Type B pancreatic cell (in vitro differentiated cells): ENCODE data around the gene SETD7. TPM values are rescaled to one million over a fixed set of nuclear protein-coding genes. Genes with fewer than 3 reads are reported as not detected.

Source experiments
- DNase-seq: peaks from one replicate; pipeline ENCODE4 v3.0.0; 2021; ENCODE audit warnings: mixed read lengths; ENCODE audit not compliant: unreplicated experiment; ENCODE audit errors: extremely low spot score
- H3K27ac Mint-ChIP-seq: 2 replicates; pipeline ENCODE4 v1.8.0; 2021; ENCODE audit warnings: mild to moderate bottlenecking, mixed read lengths
- H3K27me3 Mint-ChIP-seq: 2 replicates; pipeline ENCODE4 v1.8.0; 2021; ENCODE audit warnings: mixed read lengths
- H3K36me3 Mint-ChIP-seq: 2 replicates; pipeline ENCODE4 v1.8.0; 2021; ENCODE audit warnings: mixed read lengths
- H3K4me1 Mint-ChIP-seq: one replicate; pipeline ENCODE4 v1.8.0; 2021; ENCODE audit warnings: mixed read lengths; ENCODE audit not compliant: unreplicated experiment
- H3K4me3 Mint-ChIP-seq: 2 replicates; pipeline ENCODE4 v1.8.0; 2021; ENCODE audit warnings: mild to moderate bottlenecking, mixed read lengths
- H3K9me3 Mint-ChIP-seq: 2 replicates; pipeline ENCODE4 v1.8.0; 2021; ENCODE audit warnings: mixed read lengths
- CTCF ChIP-seq: fragments of 200-600 bp; sonication (generic); conservative IDR thresholded peaks from 2 replicates; pipeline ENCODE4 v1.5.0; 2021; ENCODE audit warnings: antibody characterized with exemption, mild to moderate bottlenecking
- total RNA-seq: library from RNA; stranded (reverse); gene quantifications from 2 replicates; pipeline ENCODE4 v1.2.1, GENCODE V29; 2021; ENCODE audit warnings: low replicate concordance

The SETD7 gene
- total RNA-seq, 1 donor from 2014 or later, result 17.0 TPM

GRCh38 chr4:139584013-139584412 lies 28.0 kb upstream of the SETD7 start:
- DNase-seq, result no peak
- Mint-ChIP-seq H3K4me3 (no peak overlapping the region), H3K27ac (no peak overlapping the region), H3K27me3 (no peaks in the 10 kb centered on the region), H3K36me3 (no peaks in the 10 kb centered on the region), H3K4me1 (peaks cover 16% of the 10 kb centered on the region), H3K9me3 (peaks cover 6% of the 10 kb centered on the region)
- TF ChIP-seq CTCF, result no peak

GRCh38 chr4:139582044-139582443 lies 26.0 kb upstream of the SETD7 start:
- TF ChIP-seq CTCF, result no peak
- H3K27me3 Mint-ChIP-seq, result no peaks in the 10 kb centered on the region
- no peaks in the 10 kb centered on the region for H3K36me3 Mint-ChIP-seq
- H3K27ac Mint-ChIP-seq, result peak overlapping the region; percentile 93
- no peak for DNase-seq
- peaks cover 6% of the 10 kb centered on the region for H3K9me3 Mint-ChIP-seq
- H3K4me1 Mint-ChIP-seq, result peaks cover 22% of the 10 kb centered on the region
- peak overlapping the region; percentile 11 for H3K4me3 Mint-ChIP-seq

GRCh38 chr4:139581096-139581495 lies 25.1 kb upstream of the SETD7 start:
- Mint-ChIP-seq H3K27ac (peak overlapping the region; percentile 93), H3K4me1 (peaks cover 27% of the 10 kb centered on the region), H3K36me3 (no peaks in the 10 kb centered on the region), H3K9me3 (peaks cover 6% of the 10 kb centered on the region), H3K4me3 (peak overlapping the region; percentile 63), H3K27me3 (no peaks in the 10 kb centered on the region)
- no peak for TF ChIP-seq CTCF
- DNase-seq, result no peak

- DNase-seq, result no peak
- Mint-ChIP-seq H3K9me3 (peaks cover 6% of the 10 kb centered on the region), H3K4me1 (peaks cover 19% of the 10 kb centered on the region), H3K4me3 (no peak overlapping the region), H3K27ac (no peak overlapping the region), H3K36me3 (no peaks in the 10 kb centered on the region), H3K27me3 (no peaks in the 10 kb centered on the region)
- TF ChIP-seq CTCF, result no peak
Measured at GRCh38 chr4:139576219-139576618, 20.2 kb upstream of the SETD7 start.

GRCh38 chr4:139575072-139575471 lies 19.1 kb upstream of the SETD7 start:
- Mint-ChIP-seq H3K9me3 (no peaks in the 10 kb centered on the region), H3K27me3 (no peaks in the 10 kb centered on the region), H3K27ac (no peak overlapping the region), H3K36me3 (no peaks in the 10 kb centered on the region), H3K4me1 (peaks cover 13% of the 10 kb centered on the region), H3K4me3 (no peak overlapping the region)
- no peak for TF ChIP-seq CTCF
- no peak for DNase-seq

GRCh38 chr4:139574641-139575040 lies 18.6 kb upstream of the SETD7 start:
- H3K27ac Mint-ChIP-seq, result no peak overlapping the region
- TF ChIP-seq CTCF, result no peak
- H3K27me3 Mint-ChIP-seq, result no peaks in the 10 kb centered on the region
- no peak overlapping the region for H3K4me3 Mint-ChIP-seq
- no peaks in the 10 kb centered on the region for H3K9me3 Mint-ChIP-seq
- no peak for DNase-seq
- H3K4me1 Mint-ChIP-seq, result peaks cover 13% of the 10 kb centered on the region
- H3K36me3 Mint-ChIP-seq, result no peaks in the 10 kb centered on the region
